GM18868 (cell line): ENCODE results near the gene PCA3.

Experiments used
- ATAC-seq: cut with Tn5 transposase; IDR thresholded peaks from one replicate; pipeline ENCODE4 v1.9.1; 2021; ENCODE audit warnings: mild to moderate bottlenecking, moderate library complexity; ENCODE audit not compliant: unreplicated experiment

The PCA3 gene

GRCh38 chr9:76818271-76818670, 54.0 kb downstream of the PCA3 start:
- ATAC-seq: no peak

GRCh38 chr9:76820431-76820830, 56.2 kb downstream of the PCA3 start:
- no peak for ATAC-seq

GRCh38 chr9:76827296-76828080, 63.2 kb downstream of the PCA3 start:
- no peak for ATAC-seq

- ATAC-seq: no peak
Measured at GRCh38 chr9:76828447-76828846, 64.2 kb downstream of the PCA3 start.

- ATAC-seq: no peak
Measured at GRCh38 chr9:76835571-76836283, 71.5 kb downstream of the PCA3 start.
